Retinal pigment epithelial cell (primary cell): ENCODE measurements around the gene TNIK.

Experiments used
- DNase-seq: peaks from one replicate; pipeline ENCODE4 v3.0.0-alpha.2; 2010; ENCODE audit warnings: low read depth
- H3K4me3 ChIP-seq: 2 replicates; pipeline ENCODE4 v1.5.1; 2011; ENCODE audit warnings: mild to moderate bottlenecking, low read length, control low read depth, moderate library complexity
- TF ChIP-seq, protein P1 (sequence below): conservative IDR thresholded peaks from 2 replicates; pipeline ENCODE4 v1.5.1; 2011; ENCODE audit warnings: low read depth, low read length, control low read depth, inconsistent platforms

TNIK gene

DNA sequence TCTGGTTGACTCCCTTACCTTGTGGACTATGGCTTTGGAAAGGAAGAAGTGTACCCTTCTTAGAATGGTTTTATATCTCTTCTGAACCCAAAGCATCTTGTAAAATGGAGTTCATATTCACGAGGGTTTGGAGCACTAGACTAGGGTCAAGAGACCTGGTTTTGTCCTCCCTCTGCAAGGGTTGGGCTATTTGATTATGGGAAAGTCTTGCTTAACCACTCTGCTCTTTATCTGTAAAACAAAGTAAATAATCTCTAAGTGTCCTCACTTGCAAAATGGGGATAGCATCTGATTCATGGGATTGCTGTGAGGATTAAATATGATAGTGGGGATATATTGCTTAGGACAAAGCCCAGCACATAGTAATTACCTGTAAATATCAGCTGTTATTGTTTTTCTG, 415.8 kb downstream of the TNIK start:
- DNase-seq = no peak
- H3K4me3 ChIP-seq = no peak overlapping the region
- TF ChIP-seq, protein P1, sequence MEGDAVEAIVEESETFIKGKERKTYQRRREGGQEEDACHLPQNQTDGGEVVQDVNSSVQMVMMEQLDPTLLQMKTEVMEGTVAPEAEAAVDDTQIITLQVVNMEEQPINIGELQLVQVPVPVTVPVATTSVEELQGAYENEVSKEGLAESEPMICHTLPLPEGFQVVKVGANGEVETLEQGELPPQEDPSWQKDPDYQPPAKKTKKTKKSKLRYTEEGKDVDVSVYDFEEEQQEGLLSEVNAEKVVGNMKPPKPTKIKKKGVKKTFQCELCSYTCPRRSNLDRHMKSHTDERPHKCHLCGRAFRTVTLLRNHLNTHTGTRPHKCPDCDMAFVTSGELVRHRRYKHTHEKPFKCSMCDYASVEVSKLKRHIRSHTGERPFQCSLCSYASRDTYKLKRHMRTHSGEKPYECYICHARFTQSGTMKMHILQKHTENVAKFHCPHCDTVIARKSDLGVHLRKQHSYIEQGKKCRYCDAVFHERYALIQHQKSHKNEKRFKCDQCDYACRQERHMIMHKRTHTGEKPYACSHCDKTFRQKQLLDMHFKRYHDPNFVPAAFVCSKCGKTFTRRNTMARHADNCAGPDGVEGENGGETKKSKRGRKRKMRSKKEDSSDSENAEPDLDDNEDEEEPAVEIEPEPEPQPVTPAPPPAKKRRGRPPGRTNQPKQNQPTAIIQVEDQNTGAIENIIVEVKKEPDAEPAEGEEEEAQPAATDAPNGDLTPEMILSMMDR = no peak

DNA sequence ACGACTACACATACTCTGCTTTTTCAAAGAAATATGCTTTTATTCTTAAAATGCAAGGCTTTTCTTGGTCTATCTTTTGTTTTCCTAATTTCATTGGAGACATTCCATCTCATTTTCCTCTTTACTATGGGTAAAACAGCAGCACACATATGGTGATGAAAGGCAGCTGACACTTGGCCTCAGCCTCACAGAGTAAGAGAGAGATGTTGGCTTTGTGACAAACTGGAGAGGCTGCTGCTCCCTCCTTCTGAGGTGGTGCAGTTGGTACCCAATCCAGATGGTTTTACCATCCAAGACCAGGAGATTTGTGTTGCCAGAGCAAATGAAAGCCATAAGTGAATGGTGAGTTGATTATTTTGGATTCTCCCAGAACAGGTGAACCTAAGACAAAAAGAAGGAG, 420.5 kb downstream of the TNIK start:
- H3K4me3 ChIP-seq = no peak overlapping the region
- DNase-seq = no peak
- TF ChIP-seq, protein P1 = no peak

GRCh38 chr3:171038342-171038741, 421.9 kb downstream of the TNIK start:
- no peak overlapping the region for H3K4me3 ChIP-seq
- TF ChIP-seq, protein P1 = no peak
- no peak for DNase-seq

GRCh38 chr3:171028779-171029232, 431.4 kb downstream of the TNIK start:
- H3K4me3 ChIP-seq = peak overlapping the region; percentile 52
- peak; percentile 71 for DNase-seq

GRCh38 chr3:171028025-171028778, 432.0 kb downstream of the TNIK start:
- H3K4me3 ChIP-seq = peak overlapping the region; percentile 52
- TF ChIP-seq, protein P1 = no peak
- DNase-seq = peak; percentile 76

More at GRCh38 chr3:171028779-171029232, 431.4 kb downstream of the TNIK start:
- TF ChIP-seq, protein P1 = no peak

DNA sequence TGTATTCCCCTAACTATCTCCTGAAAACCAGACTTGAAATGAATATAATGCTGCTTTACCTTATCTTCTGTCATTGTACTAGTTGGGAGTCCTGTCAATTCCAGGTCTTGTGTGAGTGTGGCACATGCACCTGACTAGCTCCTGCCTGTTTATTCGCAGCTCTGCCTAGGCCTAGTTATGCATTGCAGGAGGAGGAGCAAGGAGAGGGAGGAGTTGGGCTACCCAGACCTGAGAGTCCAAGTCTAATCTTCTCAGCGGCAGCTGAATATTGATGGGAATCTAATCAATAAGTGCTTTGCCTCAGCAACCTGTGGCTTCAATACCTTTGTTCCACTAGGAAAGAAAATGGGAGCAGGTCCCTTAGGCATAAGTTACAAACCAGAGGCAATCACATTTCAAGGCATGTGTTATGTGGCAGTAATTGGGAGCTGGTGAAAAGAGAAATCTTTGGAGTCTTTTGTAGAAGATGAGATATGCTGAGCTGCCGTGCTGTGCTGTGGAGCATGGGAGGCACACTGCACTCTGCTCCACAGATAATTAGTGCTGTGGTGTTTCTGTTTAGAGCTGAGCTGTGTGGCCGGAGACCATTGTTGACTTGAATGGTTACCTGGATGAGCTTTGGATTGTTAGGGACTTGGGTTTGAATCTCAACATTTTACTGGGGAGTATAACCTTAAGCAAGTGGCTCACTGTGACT, 433.5 kb downstream of the TNIK start, which contains the start of gene SLC2A2:
Gene SLC2A2, minus strand, starts transcription at position 124 of the 697 bp plus-strand sequence. Its CDS starts 50 bp downstream, at position 74.
- no peak within 1 kb of the TSS for H3K4me3 ChIP-seq
- no peak for DNase-seq
- TF ChIP-seq, protein P1 = no peak
